Keratinocyte (primary cell): ENCODE data around the gene PCSK1N. TPM values are rescaled to one million over a fixed set of nuclear protein-coding genes. Genes with fewer than 3 reads are reported as not detected.
"Not testable (repeated sequence)": the region's sequence is repeated elsewhere in the genome, so short reads cannot be mapped to it uniquely, and the experiment has no call there.

Source experiments
- DNase-seq: peaks from one replicate; pipeline ENCODE4 v3.0.0-alpha.2; 2011; ENCODE audit warnings: low read depth, missing footprints, low spot score
- FAIRE-seq: peaks from 2 replicates; lab custom pipeline; 2011; peaks lifted over from hg19 to GRCh38; lab: Jason Lieb, UNC
- H2AFZ ChIP-seq: 2 replicates; pipeline ENCODE4 v1.6.0; 2012; ENCODE audit warnings: low read length, control low read depth, inconsistent platforms; ENCODE audit not compliant: control insufficient read depth
- H3K27ac ChIP-seq: 2 replicates; pipeline ENCODE4 v1.5.1; 2011; ENCODE audit warnings: low read length; ENCODE audit not compliant: control insufficient read depth, insufficient read depth
- H3K27me3 ChIP-seq: 3 replicates; pipeline ENCODE4 v1.6.0; 2011; ENCODE audit warnings: low read length; ENCODE audit not compliant: control insufficient read depth, insufficient read depth; ENCODE audit errors: extremely low read depth
- H3K36me3 ChIP-seq, 2 experiments: 2 replicates in 1 of 2; 3 replicates in 1 of 2; pipeline ENCODE4 v1.5.1; 2011; ENCODE audit warnings: low read length in 2 of 2, mild to moderate bottlenecking in 1 of 2; ENCODE audit not compliant: control insufficient read depth in 2 of 2, insufficient read depth in 2 of 2; ENCODE audit errors: extremely low read depth in 1 of 2
- H3K4me1 ChIP-seq: 3 replicates; pipeline ENCODE4 v1.5.1; 2011; ENCODE audit warnings: low read length; ENCODE audit not compliant: control insufficient read depth, insufficient read depth; ENCODE audit errors: extremely low read depth
- H3K4me2 ChIP-seq: 3 replicates; pipeline ENCODE4 v1.6.0; 2011; ENCODE audit warnings: low read depth, low read length; ENCODE audit not compliant: control insufficient read depth, insufficient read depth; ENCODE audit errors: extremely low read depth
- H3K4me3 ChIP-seq, 3 experiments: fragments of 200-600 bp in 1 of 3; sonication (generic) in 1 of 3; 2 replicates in 2 of 3; 3 replicates in 1 of 3; pipeline ENCODE4 v1.5.1; 2011 to 2016; ENCODE audit warnings: low read length in 3 of 3, mild to moderate bottlenecking in 3 of 3, control low read depth in 2 of 3, inconsistent platforms in 1 of 3, low read depth in 1 of 3, mixed read lengths in 1 of 3, mixed run types in 1 of 3, moderate library complexity in 1 of 3; ENCODE audit not compliant: control insufficient read depth in 2 of 3, insufficient read depth in 2 of 3; ENCODE audit errors: extremely low read depth in 1 of 3
- H3K79me2 ChIP-seq: 2 replicates; pipeline ENCODE4 v1.6.0; 2012; ENCODE audit warnings: low read length; ENCODE audit not compliant: control insufficient read depth, insufficient read depth
- H3K9ac ChIP-seq: 3 replicates; pipeline ENCODE4 v1.6.0; 2011; ENCODE audit warnings: low read length; ENCODE audit not compliant: control insufficient read depth, insufficient read depth; ENCODE audit errors: extremely low read depth
- H3K9me1 ChIP-seq: 3 replicates; pipeline ENCODE4 v1.6.0; 2011; ENCODE audit warnings: low read length; ENCODE audit not compliant: control insufficient read depth, insufficient read depth; ENCODE audit errors: extremely low read depth
- H3K9me3 ChIP-seq: 2 replicates; pipeline ENCODE4 v1.5.1; 2012; ENCODE audit warnings: low read depth, low read length; ENCODE audit not compliant: control insufficient read depth
- H4K20me1 ChIP-seq: 3 replicates; pipeline ENCODE4 v1.6.0; 2011; ENCODE audit warnings: low read length; ENCODE audit not compliant: control insufficient read depth, insufficient read depth; ENCODE audit errors: extremely low read depth
- CTCF ChIP-seq, 3 experiments: IDR thresholded peaks in 1 of 3; conservative IDR thresholded peaks in 1 of 3; optimal IDR thresholded peaks in 1 of 3; 2 replicates in 2 of 3; 3 replicates in 1 of 3; pipeline versions ENCODE3 to v1.5.1; 2011; ENCODE audit warnings: low read length in 3 of 3, mild to moderate bottlenecking in 3 of 3, moderate library complexity in 2 of 3, control low read depth in 1 of 3, inconsistent platforms in 1 of 3; ENCODE audit not compliant: insufficient read depth in 2 of 3; ENCODE audit errors: extremely low read depth in 1 of 3
- EZH2 ChIP-seq: IDR thresholded peaks from one replicate; pipeline ENCODE4 v1.6.1; 2012; ENCODE audit warnings: inconsistent platforms, mild to moderate bottlenecking, low read length, moderate library complexity
- dilution Hi-C: fragments of 300-500 bp; cut with MboI; formaldehyde crosslinking; loops from one replicate; pipeline ENCODE4 v1.7.0; 2020; ENCODE audit warnings: low sequenced_read_pairs; ENCODE audit not compliant: extremely low pct_ligation_motif_present
- polyA plus RNA-seq, 5 experiments: library from polyadenylated mRNA; depleted of rRNA in 3 of 5; stranded (reverse) in 3 of 5; stranded (forward) in 1 of 5; unstranded in 1 of 5; fragments of >200 nt; gene quantifications; 1 replicate in 1 of 5; 2 replicates in 3 of 5; 3 replicates in 1 of 5; pipeline versions ENCODE4 v1.2.1 to v1.2.3, GENCODE V29; 2011 to 2012; ENCODE audit warnings: missing spikeins in 2 of 5, low read depth in 1 of 5, low replicate concordance in 1 of 5

PCSK1N gene
- polyA plus RNA-seq, 1 donor (not counting 4 experiments of a cell fraction or from before 2014, with no cell fraction given): 0.54 TPM

GRCh38 chrX:48872017-48872416 is 36.6 kb upstream of the PCSK1N start:
- H4K20me1 ChIP-seq, H3K4me2 ChIP-seq, H3K9me3 ChIP-seq, H3K79me2 ChIP-seq, dilution Hi-C loops, H3K27ac ChIP-seq, H3K4me3 ChIP-seq, FAIRE-seq, H3K9me1 ChIP-seq, H2AFZ ChIP-seq, H3K27me3 ChIP-seq, H3K9ac ChIP-seq, DNase-seq, H3K4me1 ChIP-seq, H3K36me3 ChIP-seq: not testable (repeated sequence)

- Histone ChIP-seq H3K4me2 (no peak overlapping the region), H3K36me3 (no peaks in the 10 kb centered on the region), H3K9me1 (no peaks in the 10 kb centered on the region), H3K79me2 (no peaks in the 10 kb centered on the region), H3K9ac (no peak overlapping the region), H3K4me1 (peaks cover 5% of the 10 kb centered on the region), H3K27ac (no peak overlapping the region), H4K20me1 (no peaks in the 10 kb centered on the region), H2AFZ (no peak overlapping the region), H3K9me3 (no peaks in the 10 kb centered on the region), H3K4me3 (no peak overlapping the region), H3K27me3 (no peaks in the 10 kb centered on the region)
- no peak for FAIRE-seq
- dilution Hi-C loops: no loop called here
- no peak for DNase-seq
- no peak for TF ChIP-seq EZH2
- no peak for TF ChIP-seq CTCF (optimal IDR thresholded peaks at IDR 0.05 in 1 of 3, IDR thresholded peaks at IDR 0.05 in 1 of 3, conservative IDR thresholded peaks at IDR 0.05 in 1 of 3; ENCODE audit: extremely low read depth in 1 of 3, insufficient read depth in 2 of 3, low read length in 3 of 3)
Measured at GRCh38 chrX:48864210-48864609, 28.8 kb upstream of the PCSK1N start.

DNA sequence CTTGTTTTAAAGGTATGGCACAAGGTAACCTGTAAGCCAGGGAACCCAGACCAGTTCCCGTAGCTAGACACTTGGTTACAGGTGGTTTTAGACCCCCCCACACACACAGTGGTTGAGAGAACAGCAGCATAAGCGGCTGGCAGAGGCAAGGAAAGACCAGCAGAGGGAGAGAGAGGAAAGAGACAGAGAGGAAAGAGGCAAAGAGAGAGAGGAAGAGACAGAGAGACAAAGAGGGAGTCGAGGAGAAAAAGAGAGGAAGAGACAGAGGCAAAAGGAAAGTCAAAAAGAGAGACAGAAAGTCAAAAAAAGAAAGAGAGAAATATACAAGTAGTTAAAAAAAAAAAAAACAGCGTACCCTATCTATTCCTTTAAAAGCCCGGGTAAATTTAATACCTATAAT is 19.5 kb upstream of the PCSK1N start:
- FAIRE-seq: no peak
- H3K4me2 ChIP-seq: no peak overlapping the region
- H3K9me1 ChIP-seq: no peaks in the 10 kb centered on the region
- H3K9ac ChIP-seq: no peak overlapping the region
- H3K79me2 ChIP-seq: no peaks in the 10 kb centered on the region
- no peaks in the 10 kb centered on the region for H3K27me3 ChIP-seq
- no peak for DNase-seq
- no peak for TF ChIP-seq EZH2
- peak; percentile 14 to 41 (median 26) for TF ChIP-seq CTCF (optimal IDR thresholded peaks at IDR 0.05 in 1 of 3, IDR thresholded peaks at IDR 0.05 in 1 of 3, conservative IDR thresholded peaks at IDR 0.05 in 1 of 3; ENCODE audit: extremely low read depth in 1 of 3, insufficient read depth in 2 of 3, low read length in 3 of 3)
- no peak overlapping the region for H3K27ac ChIP-seq
- H3K36me3 ChIP-seq: no peaks in the 10 kb centered on the region
- no peak overlapping the region for H3K4me3 ChIP-seq
- no peak overlapping the region for H2AFZ ChIP-seq
- H3K4me1 ChIP-seq: no peaks in the 10 kb centered on the region
- no peaks in the 10 kb centered on the region for H3K9me3 ChIP-seq
- dilution Hi-C loops: no loop called here
- no peaks in the 10 kb centered on the region for H4K20me1 ChIP-seq

DNA sequence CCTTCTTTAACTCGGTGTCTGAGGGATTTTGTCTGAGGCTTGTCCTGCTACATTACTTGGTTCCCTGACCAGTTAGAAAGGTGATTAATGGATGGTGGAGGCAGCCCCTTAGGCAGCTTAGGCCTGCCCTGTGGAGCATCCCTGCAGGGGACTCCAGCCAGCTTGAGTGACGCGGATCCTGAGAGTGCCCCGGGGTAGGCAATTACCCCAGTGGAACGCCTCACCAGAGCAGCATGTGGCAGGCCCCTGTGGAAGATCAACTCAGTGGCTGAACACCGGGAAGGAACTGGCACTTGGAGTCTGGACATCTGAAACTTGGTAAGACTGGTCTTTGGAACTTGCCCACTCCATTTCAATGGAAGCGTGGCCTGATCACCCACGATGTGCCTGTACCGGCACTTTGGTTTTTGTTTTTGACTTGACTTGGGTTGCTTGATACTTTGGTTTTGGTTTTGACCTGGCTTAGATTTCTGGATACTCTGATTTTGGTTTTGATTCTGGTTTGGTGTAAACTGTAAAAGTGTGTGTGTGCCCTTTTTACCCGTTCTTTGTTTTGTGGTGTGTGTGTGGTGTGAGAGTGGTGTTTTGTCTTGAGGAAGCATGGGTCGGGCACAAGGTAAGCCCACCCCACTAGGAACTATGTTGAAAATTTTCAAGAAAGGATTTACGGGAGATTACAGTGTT is 18.9 kb upstream of the PCSK1N start:
- dilution Hi-C loops, H3K4me1 ChIP-seq, H2AFZ ChIP-seq, H3K79me2 ChIP-seq, DNase-seq, H3K27ac ChIP-seq, H3K4me2 ChIP-seq, FAIRE-seq, H3K36me3 ChIP-seq, H3K9me3 ChIP-seq, H3K9me1 ChIP-seq, H3K4me3 ChIP-seq, H4K20me1 ChIP-seq, H3K9ac ChIP-seq, H3K27me3 ChIP-seq: not testable (repeated sequence)
